Body of pancreas (tissue), 4 donors: ENCODE results near the gene PPTC7.

Experiments
- POLR2A ChIP-seq, 3 donors: fragments of 450-650 bp; IDR thresholded peaks; one replicate each; pipeline ENCODE4 v1.6.1; 2016; ENCODE audit warnings: antibody characterized with exemption in 3 of 3, mild to moderate bottlenecking in 2 of 3
- TF ChIP-seq, protein P1 (sequence below), 7 experiments: fragments of 450-650 bp in 4 of 7; fragments of 200-600 bp in 3 of 7; sonication (generic) in 3 of 7; IDR thresholded peaks; one replicate each; pipeline ENCODE4 v1.5.1; 2016 to 2019; ENCODE audit warnings: antibody characterized with exemption in 7 of 7

DNA sequence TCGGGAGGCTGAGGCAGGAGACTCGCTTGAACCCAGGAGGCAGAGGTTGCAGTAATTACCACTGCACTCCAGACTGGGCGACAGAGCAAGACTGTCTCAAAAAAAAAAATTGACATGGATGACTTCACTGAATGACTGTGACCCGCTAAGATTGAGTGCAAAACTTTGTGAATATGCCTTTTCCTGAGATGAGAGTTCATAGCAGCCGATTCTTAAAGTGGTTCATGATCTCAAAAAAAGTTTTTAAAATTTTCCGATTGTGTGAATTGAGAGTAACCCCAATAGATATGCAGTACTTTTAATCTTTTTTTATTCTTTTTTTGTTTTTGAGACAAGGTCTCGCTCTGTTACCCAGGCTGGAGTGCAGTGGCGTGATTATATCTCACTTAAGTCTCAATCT lies 32.1 kb upstream of the PPTC7 start:
- TF ChIP-seq, protein P1, sequence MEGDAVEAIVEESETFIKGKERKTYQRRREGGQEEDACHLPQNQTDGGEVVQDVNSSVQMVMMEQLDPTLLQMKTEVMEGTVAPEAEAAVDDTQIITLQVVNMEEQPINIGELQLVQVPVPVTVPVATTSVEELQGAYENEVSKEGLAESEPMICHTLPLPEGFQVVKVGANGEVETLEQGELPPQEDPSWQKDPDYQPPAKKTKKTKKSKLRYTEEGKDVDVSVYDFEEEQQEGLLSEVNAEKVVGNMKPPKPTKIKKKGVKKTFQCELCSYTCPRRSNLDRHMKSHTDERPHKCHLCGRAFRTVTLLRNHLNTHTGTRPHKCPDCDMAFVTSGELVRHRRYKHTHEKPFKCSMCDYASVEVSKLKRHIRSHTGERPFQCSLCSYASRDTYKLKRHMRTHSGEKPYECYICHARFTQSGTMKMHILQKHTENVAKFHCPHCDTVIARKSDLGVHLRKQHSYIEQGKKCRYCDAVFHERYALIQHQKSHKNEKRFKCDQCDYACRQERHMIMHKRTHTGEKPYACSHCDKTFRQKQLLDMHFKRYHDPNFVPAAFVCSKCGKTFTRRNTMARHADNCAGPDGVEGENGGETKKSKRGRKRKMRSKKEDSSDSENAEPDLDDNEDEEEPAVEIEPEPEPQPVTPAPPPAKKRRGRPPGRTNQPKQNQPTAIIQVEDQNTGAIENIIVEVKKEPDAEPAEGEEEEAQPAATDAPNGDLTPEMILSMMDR (IDR thresholded peaks at IDR 0.05), result no peak
- TF ChIP-seq POLR2A (IDR thresholded peaks at IDR 0.05), result no peak
